HepG2 (cell line): ENCODE results near the gene CAMK2G. TPM values are rescaled to one million over a fixed set of nuclear protein-coding genes. Genes with fewer than 3 reads are reported as not detected.
"Not testable (repeated sequence)": the region's sequence is repeated elsewhere in the genome, so short reads cannot be mapped to it uniquely, and the experiment has no call there.

ENCODE experiments used
- ATAC-seq: fragments of 200-7000 bp; cut with Tn5 transposase; 3 replicates; pipeline ENCODE4 v1.9.1; 2020; ENCODE audit warnings: mild to moderate bottlenecking, moderate library complexity
- BruUV-seq: library from RNA; stranded (reverse); fragments of 400-500 nt; replicated peaks from 2 replicates; lab custom pipeline; 2021; lab: Mats Ljungman, UMichigan
- CTCF ChIA-PET: fragments of 300-600 bp; formaldehyde crosslinking; extraction: SDS; loops from one replicate; lab custom pipeline; 2021; ENCODE audit warnings: low total read pairs, inconsistent platforms, low intra/inter-chr PET ratio; lab: Yijun Ruan, JAX
- POLR2A ChIA-PET: fragments of 350-600 bp; sonication (Branson Sonifier 250); formaldehyde crosslinking; loops from one replicate; lab custom pipeline; 2020; ENCODE audit warnings: antibody characterized with exemption, inconsistent platforms; lab: Yijun Ruan, JAX
- DNase-seq: peaks from one replicate; pipeline ENCODE4 v3.0.0-alpha.2; 2015; ENCODE audit warnings: low spot score
- FAIRE-seq: peaks from 3 replicates; lab custom pipeline; 2011; peaks lifted over from hg19 to GRCh38; lab: Jason Lieb, UNC
- H2AFZ ChIP-seq: one replicate; pipeline ENCODE4 v1.6.1; 2011; ENCODE audit warnings: low read length, inconsistent platforms
- H3K27ac ChIP-seq: fragments of 300-600 bp; 3 replicates; pipeline ENCODE4 v1.8.0; 2011; ENCODE audit warnings: mixed run types, mild to moderate bottlenecking, mixed read lengths, low read length, inconsistent platforms; ENCODE audit not compliant: insufficient read depth; ENCODE audit errors: extremely low read length
- H3K27me3 ChIP-seq, 2 experiments: fragments of 200-600 bp in 1 of 2; 2 replicates in 1 of 2; 3 replicates in 1 of 2; pipeline versions ENCODE4 v1.6.0 to v1.8.0; 2011; ENCODE audit warnings: low read length in 2 of 2, mild to moderate bottlenecking in 2 of 2, moderate library complexity in 2 of 2, inconsistent platforms in 1 of 2; ENCODE audit not compliant: insufficient read depth in 2 of 2, control insufficient read depth in 1 of 2
- H3K36me3 ChIP-seq, 2 experiments: fragments of 200-600 bp in 1 of 2; replicated peaks in 1 of 2; 2 replicates in 1 of 2; 3 replicates in 1 of 2; pipeline versions ENCODE4 v1.5.1 to v1.8.0; 2011; ENCODE audit warnings: low read length in 2 of 2, inconsistent platforms in 1 of 2; ENCODE audit not compliant: insufficient read depth in 2 of 2, control insufficient read depth in 1 of 2
- H3K4me1 ChIP-seq: 2 replicates; pipeline ENCODE4 v1.5.1; 2012; ENCODE audit warnings: low read length, inconsistent platforms; ENCODE audit not compliant: insufficient read depth
- H3K4me2 ChIP-seq: 2 replicates; pipeline ENCODE4 v1.6.0; 2011; ENCODE audit warnings: low read depth, low read length, inconsistent platforms
- H3K4me3 ChIP-seq, 3 experiments: fragments of 200-600 bp in 1 of 3; sonication (generic), shearing (Covaris generic) in 1 of 3; replicated peaks in 1 of 3; 2 replicates each; pipeline ENCODE4 v1.5.1; 2011 to 2016; ENCODE audit warnings: low read length in 3 of 3, inconsistent platforms in 2 of 3, low read depth in 2 of 3, mild to moderate bottlenecking in 2 of 3, control low read depth in 1 of 3, mixed read lengths in 1 of 3; ENCODE audit not compliant: insufficient read depth in 1 of 3
- H3K79me2 ChIP-seq: one replicate; pipeline ENCODE4 v1.6.1; 2011; ENCODE audit warnings: low read length, inconsistent platforms; ENCODE audit not compliant: insufficient read depth
- H3K9ac ChIP-seq: 2 replicates; pipeline ENCODE4 v1.6.0; 2011; ENCODE audit warnings: mild to moderate bottlenecking, low read depth, low read length, inconsistent platforms; ENCODE audit not compliant: insufficient read depth
- H3K9me3 ChIP-seq: 2 replicates; pipeline ENCODE4 v1.5.1; 2012; ENCODE audit warnings: mild to moderate bottlenecking, low read length
- H4K20me1 ChIP-seq: 2 replicates; pipeline ENCODE4 v1.6.0; 2011; ENCODE audit warnings: inconsistent platforms, mild to moderate bottlenecking, low read length, moderate library complexity; ENCODE audit not compliant: insufficient read depth
- GATAD1 ChIP-seq: IDR thresholded peaks from 2 replicates; pipeline ENCODE4 v1.6.1; 2016; ENCODE audit warnings: missing genetic modification reagents, missing compliant biosample characterization
- MXI1 ChIP-seq: IDR thresholded peaks from 3 replicates; pipeline ENCODE4 v1.6.1; 2012; ENCODE audit warnings: low read depth, low read length, inconsistent platforms, borderline replicate concordance
- WGBS: methylation state at CpG from one replicate; pipeline ENCODE4 v1.1.6; 2017; ENCODE audit warnings: low lambda C conversion rate; 5-methylcytosine and 5-hydroxymethylcytosine counted together
- in situ Hi-C: cut with HindIII; loops from 2 replicates; pipeline ENCODE4 v1.10.0; 2017; ENCODE audit warnings: low pct_unique_long_range_greater_than_20kb; ENCODE audit not compliant: extremely low pct_ligation_motif_present
- intact Hi-C: fragments of 100-400 bp; cut with micrococcal nuclease; formaldehyde crosslinking; loops from one replicate; pipeline ENCODE4 v1.10.0; 2022; ENCODE audit not compliant: unreplicated experiment
- polyA plus RNA-seq, 8 experiments: library from polyadenylated mRNA; depleted of rRNA in 3 of 8; stranded (reverse) in 7 of 8; unstranded in 1 of 8; fragments of >200 nt; fragmentation: Illumina TruSeq in 4 of 8; extraction: Trizol in 4 of 8; gene quantifications; 2 replicates each; pipeline versions ENCODE4 v1.2.1 to v1.2.3, GENCODE V29; 2011 to 2016; ENCODE audit warnings: low read depth in 4 of 8, missing spikeins in 1 of 8, mixed read lengths in 1 of 8; ENCODE audit not compliant: insufficient read depth in 1 of 8
- total RNA-seq, 5 experiments: library from RNA; depleted of rRNA; stranded (reverse); fragments of >200 nt; fragmentation: Illumina TruSeq; extraction: Trizol; gene quantifications; 2 replicates each; pipeline ENCODE4 v1.2.3, GENCODE V29; 2016; ENCODE audit warnings: low read depth in 1 of 5
- TF ChIP-seq, protein P1 (sequence below): sonication (generic); formaldehyde crosslinking; IDR thresholded peaks from 2 replicates; pipeline ENCODE4 v1.4.0; 2020; ENCODE audit warnings: mild to moderate bottlenecking, missing genetic modification reagents

Gene CAMK2G
- total and polyA plus RNA-seq, 2 of the 13 experiments (the other 11 are each of a cell fraction or from before 2014, with no cell fraction given) = 15.9 to 18.8 TPM

DNA sequence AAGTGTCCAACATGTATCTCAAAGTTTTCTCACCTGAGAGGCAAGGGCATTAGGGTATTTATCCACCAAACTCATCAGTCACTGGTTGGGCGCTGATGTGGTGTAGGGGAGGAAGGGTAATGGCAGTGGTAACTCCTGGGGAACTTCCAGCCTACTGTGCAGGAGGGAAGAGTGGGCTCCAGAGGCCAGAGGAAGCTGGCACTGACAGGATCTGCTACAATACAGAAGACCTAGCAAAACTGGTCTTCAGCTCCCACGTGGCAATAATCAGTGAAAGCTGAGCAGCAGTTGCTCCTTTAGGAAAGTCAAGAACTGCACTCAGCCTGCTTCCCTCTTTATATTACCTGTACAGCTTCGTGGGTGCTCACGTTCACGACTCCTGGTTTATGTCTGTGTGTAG lies 17.2 kb upstream of the CAMK2G start:
- H3K4me2 ChIP-seq = no peak overlapping the region
- BruUV-seq = no TSS peak
- in situ Hi-C loops (no loop called here), intact Hi-C loops (no loop called here)
- FAIRE-seq = no peak
- no peak for ATAC-seq
- POLR2A ChIA-PET = interaction anchor here (0.7 to 0.8 kb wide), 2 partner anchors 15 to 110 kb away, joined by 3 to 5 read pairs; partner anchors contain the start of gene CHCHD1
- WGBS = 28% methylated on average over 5 of the region's 5 CpGs
- no peaks in the 10 kb centered on the region for H4K20me1 ChIP-seq
- no peak for DNase-seq
- no peaks in the 10 kb centered on the region for H3K36me3 ChIP-seq
- H3K79me2 ChIP-seq = no peaks in the 10 kb centered on the region
- H3K27ac ChIP-seq = no peak overlapping the region
- no peak overlapping the region for H2AFZ ChIP-seq
- TF ChIP-seq, protein P1, sequence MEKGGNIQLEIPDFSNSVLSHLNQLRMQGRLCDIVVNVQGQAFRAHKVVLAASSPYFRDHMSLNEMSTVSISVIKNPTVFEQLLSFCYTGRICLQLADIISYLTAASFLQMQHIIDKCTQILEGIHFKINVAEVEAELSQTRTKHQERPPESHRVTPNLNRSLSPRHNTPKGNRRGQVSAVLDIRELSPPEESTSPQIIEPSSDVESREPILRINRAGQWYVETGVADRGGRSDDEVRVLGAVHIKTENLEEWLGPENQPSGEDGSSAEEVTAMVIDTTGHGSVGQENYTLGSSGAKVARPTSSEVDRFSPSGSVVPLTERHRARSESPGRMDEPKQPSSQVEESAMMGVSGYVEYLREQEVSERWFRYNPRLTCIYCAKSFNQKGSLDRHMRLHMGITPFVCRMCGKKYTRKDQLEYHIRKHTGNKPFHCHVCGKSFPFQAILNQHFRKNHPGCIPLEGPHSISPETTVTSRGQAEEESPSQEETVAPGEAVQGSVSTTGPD = no peak
- TF ChIP-seq GATAD1 (CRISPR knock-in tag) = no peak
- no peak for TF ChIP-seq MXI1
- TF ChIP-seq, all 625 proteins: peak for 0
- Histone ChIP-seq H3K9me3 (no peaks in the 10 kb centered on the region), H3K9ac (no peak overlapping the region), H3K4me3 (no peak overlapping the region), H3K27me3 (peaks cover 4 to 14% of the 10 kb centered on the region in 2 experiments; a peak in 4 of 5 replicates), H3K4me1 (peaks cover 36% of the 10 kb centered on the region)
- CTCF ChIA-PET = no interaction called here

DNA sequence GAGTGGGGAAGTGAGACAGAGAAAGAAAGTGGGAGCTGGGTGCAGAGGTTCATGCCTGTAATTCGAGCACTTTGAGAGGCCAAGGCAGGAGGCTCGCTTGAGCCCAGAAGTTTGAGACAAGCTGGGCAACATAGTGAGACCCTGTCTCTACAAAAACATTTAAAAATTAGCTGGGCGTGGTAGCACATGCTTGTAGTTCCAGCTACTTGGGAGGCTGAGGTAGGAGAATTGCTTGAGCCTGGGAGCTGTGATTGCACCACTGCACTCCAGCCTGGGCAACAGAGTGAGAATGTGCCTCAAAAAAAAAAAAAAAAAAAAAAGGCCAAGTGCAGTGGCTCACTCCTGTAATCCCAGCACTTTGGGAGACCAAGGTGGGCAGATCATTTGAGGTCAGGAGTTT lies 16.5 kb upstream of the CAMK2G start:
- DNase-seq, BruUV-seq, H3K4me3 ChIP-seq, ATAC-seq, FAIRE-seq, H3K9me3 ChIP-seq, H2AFZ ChIP-seq, intact Hi-C loops, H3K27ac ChIP-seq, H3K36me3 ChIP-seq, in situ Hi-C loops, H3K4me2 ChIP-seq, H4K20me1 ChIP-seq, CTCF ChIA-PET, H3K9ac ChIP-seq, H3K79me2 ChIP-seq: not testable (repeated sequence)
- POLR2A ChIA-PET = interaction anchor here (0.7 kb wide), 1 partner anchor 109 kb away, joined by 5 read pairs; the partner anchor contains the start of gene CHCHD1
- 28% methylated on average over 3 of the region's 3 CpGs for WGBS
- Histone ChIP-seq H3K27me3 (peaks cover 4 to 14% of the 10 kb centered on the region in 2 experiments; a peak in 4 of 5 replicates), H3K4me1 (peaks cover 36% of the 10 kb centered on the region)
